Activated CD4-positive, alpha-beta T cell treated with anti-CD3 and anti-CD28 coated beads, Interleukin-2, amount 50 U/mL, for 16 hours (primary cell): ENCODE results near the gene CASKIN2.
A peak's percentile ranks its signal among the peaks of the same experiment; 100 is the strongest.
"Not testable (repeated sequence)": the region's sequence is repeated elsewhere in the genome, so short reads cannot be mapped to it uniquely, and the experiment has no call there.

ENCODE experiments used
- DNase-seq: peaks from one replicate; pipeline ENCODE4 v3.0.0-alpha.2; 2020

The CASKIN2 gene

GRCh38 chr17:75520413-75520812 is 5.1 kb upstream of the CASKIN2 start:
- DNase-seq = not testable (repeated sequence)

GRCh38 chr17:75518983-75519537 is 3.7 kb upstream of the CASKIN2 start:
- no peak for DNase-seq

DNA sequence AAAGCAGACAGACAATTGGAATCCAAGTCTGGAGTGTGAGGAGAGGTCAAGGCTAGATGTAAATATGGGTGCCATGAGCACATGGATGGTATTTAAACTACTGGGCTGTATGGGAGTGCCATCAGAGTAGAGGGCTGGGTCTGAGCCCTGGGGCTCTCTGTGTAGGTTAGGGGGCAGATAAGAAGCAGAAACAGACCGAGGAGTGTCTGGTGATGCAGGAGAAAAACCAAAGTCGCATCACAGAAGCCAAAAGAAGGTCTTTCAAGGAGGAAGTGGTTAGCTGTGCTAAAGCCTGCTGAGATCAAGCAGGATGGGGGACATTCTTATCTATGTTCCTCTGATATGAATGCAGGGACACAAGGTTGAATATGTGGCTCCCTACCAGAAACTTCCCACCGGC is 2.9 kb upstream of the CASKIN2 start:
- DNase-seq = peak; percentile 45

- peak; percentile 44 for DNase-seq
Observed at GRCh38 chr17:75517297-75517865, 2.0 kb upstream of the CASKIN2 start.

DNA sequence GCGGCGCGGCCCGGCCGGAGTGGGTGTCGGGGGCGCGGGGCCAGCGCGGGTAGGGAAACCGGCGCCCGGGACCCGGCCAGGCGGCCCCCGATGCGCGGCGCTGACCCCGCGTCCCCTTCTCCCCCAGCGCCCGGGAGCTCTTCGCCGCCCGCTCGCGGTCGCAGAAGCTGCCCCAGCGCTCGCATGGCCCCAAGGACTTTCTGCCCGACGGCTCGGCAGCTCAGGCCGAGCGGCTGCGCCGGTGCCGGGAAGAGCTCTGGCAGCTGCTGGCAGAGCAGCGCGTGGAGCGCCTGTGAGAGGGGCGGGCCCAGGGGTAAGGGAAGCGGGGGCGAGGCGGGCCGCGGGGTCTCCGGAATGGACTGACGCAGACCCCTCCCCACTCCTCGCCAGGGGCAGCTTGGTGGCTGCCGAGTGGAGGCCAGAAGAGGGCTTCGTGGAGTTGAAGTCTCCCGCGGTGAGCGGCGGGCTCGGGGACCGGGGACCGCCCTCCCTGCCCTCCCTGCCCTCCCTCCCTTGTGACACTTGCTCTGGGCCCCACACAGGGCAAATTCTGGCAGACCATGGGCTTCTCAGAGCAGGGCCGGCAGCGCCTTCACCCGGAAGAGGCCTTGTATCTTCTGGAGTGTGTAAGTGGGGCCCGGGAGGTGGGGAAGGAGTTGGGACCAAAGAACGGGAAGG is 1.4 kb upstream of the CASKIN2 start:
- peak; percentile 26 for DNase-seq

DNA sequence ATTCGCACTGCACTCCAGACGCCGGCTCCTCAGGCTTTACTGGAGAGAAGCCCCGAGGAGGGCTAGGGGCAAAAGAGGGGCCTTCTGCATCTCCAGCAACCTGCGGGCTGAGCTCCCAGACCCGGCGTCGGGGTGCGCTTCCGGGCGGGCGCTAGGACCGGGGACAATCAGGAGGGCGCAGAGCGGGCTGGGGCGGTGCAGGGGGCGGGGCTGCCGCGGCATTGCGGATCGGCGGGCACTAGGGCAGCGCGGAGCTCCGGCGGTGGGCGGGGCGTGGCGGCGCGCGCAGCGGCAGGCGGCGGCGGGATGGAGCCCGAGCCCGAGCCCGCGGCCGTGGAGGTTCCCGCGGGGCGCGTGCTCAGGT is 900 bp upstream of the CASKIN2 start, which contains the start of gene TSEN54:
TSEN54 (plus strand) TSS at position 274 of the 364 bp plus-strand sequence; CDS start at position 307, 33 bp downstream.
- DNase-seq = peak; percentile 96

- DNase-seq = no peak
Observed at GRCh38 chr17:75514919-75515495, 330 bp downstream of the CASKIN2 start.

DNA sequence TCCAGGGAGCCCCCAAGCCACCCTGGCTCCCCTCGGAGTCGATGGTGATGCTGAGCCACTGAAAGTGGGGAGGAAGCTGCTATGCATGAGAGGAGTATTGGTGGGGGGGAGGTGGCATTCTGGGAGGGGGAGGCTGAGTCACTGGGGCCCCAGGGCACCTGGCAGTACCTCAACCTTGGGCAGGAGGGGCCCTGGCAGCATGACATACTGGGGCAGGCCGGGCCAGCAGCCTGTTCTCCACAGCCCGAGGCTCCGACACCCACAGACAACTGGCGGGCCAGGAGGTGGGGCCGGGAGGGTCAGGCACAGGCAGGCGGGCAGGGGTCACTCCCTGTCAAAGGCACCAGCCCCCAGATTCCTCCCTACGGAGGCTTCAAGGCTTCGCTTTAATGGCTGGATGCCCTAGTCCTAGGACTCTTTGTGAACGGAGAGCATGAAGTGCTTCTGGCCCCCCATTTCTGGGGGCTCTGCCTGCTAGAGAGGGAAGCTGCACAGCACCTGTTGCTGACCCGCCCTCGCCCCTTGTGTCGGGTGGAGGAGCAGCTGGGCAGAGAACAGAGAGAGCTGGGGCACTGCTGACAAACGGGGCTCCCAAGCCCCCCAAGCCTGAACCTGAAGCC is 928 bp downstream of the CASKIN2 start:
- no peak for DNase-seq

GRCh38 chr17:75513641-75514000 is 1.7 kb downstream of the CASKIN2 start:
- no peak for DNase-seq

GRCh38 chr17:75512926-75513640 is 2.3 kb downstream of the CASKIN2 start:
- no peak for DNase-seq

DNA sequence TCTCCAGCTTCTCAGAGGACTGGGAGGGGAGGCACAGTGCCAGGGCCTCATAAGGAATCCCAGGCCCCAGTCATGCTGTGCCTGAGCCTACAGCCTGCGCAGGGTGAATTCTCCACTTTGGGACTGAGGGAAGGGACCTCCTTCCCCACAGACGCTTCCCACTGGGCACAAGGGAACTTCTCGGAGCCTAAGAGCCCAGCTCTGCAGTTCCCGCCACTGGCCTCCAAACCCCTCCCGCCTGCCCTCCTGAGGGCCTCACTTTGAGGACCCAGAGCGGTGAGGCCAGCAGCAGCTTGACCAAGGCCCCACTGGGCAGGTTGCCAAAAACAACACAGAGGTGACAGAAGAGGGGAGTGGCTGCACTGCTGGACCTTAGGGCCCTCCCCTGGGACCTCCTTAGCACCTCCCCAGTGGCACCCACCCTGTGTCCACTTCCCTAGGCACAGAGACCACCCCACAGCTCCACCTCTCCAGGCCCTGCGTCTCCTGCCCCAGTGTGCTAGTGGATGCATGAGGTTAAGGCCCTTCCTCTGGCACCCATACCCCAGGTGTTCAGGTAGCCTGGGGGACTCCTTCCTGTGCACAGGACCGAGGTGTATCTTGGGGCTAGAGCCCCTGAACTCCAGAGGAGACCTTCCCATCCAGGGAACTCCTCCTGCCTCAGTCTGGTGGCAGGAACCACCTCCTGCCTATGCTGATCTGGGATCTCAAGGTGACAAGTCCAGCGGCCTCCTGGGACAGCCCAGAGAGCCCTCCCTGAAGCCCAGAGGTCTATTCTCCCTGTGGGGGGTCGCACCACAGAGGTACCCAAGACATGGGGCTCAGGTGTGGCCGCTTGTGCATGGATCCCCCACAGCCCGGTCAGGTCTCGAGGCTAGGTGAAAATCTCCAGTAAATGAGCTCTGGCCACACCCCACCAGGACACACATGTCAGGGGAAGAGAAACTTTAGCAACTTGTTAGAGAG is 3.4 kb downstream of the CASKIN2 start:
- DNase-seq = no peak

- no peak for DNase-seq
Observed at GRCh38 chr17:75511270-75511609, 4.1 kb downstream of the CASKIN2 start.

GRCh38 chr17:75509528-75510258 is 5.6 kb downstream of the CASKIN2 start:
- DNase-seq = no peak

GRCh38 chr17:75508931-75509361 is 6.4 kb downstream of the CASKIN2 start:
- DNase-seq = no peak

DNA sequence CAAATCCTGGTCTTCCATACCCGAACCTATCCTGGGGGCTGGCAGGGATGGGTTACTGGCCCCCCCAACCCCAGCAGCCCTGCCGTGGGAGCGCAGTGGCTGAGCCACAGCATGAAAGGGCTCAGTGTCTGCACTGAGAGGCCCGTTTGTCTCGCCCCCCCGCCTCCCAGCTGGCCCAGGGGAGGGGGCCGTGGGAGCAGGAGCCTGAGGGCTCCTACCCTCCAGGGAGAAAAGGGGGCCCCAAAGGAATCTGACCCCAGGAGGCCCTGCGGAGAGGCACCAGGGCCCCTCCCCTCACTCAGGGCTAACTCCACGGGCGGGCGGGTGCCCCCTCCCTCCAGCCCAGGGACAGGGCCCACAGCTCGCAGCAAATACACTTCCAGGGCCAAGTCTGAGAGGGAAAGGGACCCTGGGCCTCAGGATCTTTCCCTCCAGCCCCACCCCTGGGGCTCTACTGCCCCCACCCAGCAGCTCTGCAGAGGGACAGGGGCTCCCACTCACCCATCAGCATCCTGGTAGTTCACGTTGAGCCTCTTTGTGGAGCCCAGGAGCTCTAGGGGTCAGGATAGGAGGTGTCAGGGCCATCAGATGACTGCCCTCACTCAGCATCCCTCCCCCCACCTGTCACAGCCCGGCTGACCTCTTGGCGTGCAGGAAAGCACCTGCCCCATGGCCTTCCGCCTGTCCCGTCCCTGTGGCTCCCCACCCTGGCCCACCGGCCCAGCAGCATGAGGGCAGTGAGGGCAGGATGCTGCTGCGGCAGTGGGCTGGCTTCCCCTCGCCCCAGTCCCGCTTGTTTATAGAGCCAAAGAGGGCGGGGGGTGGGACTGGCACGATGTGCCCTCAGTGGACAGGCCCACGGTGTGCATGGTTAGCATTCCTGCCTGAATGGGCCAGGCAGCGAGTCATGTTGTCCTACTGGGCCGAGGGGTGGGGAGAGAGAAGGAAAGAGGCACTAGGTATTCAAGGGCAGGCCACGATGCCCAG is 7.3 kb downstream of the CASKIN2 start:
- no peak for DNase-seq

DNA sequence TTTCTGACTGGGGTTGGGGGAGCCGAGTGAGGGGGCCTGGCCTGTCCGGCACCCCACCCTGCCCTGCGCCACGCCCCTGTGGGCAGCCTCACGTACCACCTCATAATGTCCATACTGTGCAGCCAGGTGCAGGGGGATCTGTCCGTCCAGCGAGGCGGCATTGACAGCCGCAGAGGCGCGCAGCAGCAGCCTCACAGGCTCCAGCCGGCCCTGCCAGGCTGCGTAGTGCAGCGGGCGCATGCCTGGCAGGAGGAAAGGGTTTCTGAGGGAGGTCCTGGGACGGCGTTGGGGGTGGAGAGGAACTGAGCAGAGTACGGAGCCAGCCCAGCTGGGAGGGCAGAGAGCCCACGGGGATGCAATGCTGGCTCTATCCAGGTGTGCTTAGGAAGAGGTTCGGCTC is 8.4 kb downstream of the CASKIN2 start:
- no peak for DNase-seq

GRCh38 chr17:75506134-75506533 is 9.2 kb downstream of the CASKIN2 start:
- no peak for DNase-seq

- DNase-seq = no peak
Observed at GRCh38 chr17:75505640-75506039, 9.7 kb downstream of the CASKIN2 start.

DNA sequence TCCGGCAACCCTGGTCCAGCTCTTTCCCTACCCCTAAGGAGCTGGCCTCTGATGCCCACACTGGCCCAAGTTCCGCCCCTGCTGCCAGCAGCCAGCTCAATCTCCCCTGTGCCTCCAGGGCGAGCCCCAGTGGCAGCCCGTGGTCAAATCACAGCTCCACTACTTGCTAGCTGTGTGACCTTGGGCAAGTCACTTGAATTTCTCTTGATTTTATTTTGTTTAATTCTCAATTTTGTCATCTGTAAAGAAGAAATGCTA is 10.3 kb downstream of the CASKIN2 start:
- no peak for DNase-seq
